HPDE6-E6E7 (cell line): ENCODE results near the gene ITGB2.

Source experiments
- DNase-seq: peaks from one replicate; pipeline ENCODE4 v3.0.0; 2011; ENCODE audit warnings: missing footprints; ENCODE audit errors: extremely low spot score

ITGB2 gene

DNA sequence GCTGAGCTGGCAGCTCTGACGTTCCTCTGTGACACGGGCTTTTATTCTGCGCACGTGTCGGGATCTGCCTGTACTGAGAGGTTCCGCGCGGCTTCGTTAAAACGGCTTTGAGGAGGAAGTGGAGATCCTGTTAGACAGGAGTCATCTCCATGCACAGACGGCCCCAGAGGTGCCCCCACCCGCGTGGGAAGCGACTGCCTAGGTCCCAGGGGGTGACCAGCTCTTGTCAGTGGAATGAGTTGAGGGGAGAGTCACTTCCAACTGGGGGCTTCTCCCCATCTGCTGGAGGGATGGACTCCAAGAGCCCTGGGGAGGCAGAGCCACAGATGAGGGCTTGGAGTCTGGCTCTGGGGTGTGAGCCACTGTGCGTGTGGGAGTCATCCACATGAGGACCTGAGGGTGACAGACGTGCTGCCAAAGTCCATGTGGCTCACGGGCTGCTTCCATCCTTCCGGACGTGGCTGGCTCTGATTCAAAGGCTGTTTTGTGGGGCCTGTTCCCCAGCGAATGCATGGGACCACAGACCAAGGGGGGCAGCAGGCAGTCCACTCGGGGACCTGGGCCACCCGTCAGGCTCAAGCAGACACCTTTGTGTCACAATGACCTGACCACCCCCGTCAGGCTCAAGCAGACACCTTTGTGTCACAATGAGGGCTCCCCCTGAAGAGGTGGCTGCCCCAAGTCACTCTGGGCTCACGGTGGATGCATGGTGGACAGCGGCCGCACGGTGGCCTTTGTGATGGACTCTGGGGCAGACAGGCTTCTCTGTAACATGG is 74.0 kb downstream of the ITGB2 start:
- no peak for DNase-seq

DNA sequence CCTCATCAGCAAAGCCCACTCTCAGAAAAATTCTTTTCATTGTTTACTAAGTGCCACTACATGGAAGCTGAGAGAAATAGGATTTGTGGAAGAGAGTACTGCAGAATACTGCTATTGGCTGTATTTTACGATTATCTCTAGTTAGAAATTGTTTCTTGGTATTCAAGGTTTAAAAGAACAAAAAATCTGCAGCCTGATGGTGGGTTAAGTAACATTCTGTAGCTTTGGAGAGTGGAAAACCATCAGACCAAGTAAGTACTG is 74.5 kb downstream of the ITGB2 start:
- no peak for DNase-seq

- DNase-seq, result peak; percentile 54
Observed at GRCh38 chr21:44845418-44846223, 75.1 kb downstream of the ITGB2 start.

DNA sequence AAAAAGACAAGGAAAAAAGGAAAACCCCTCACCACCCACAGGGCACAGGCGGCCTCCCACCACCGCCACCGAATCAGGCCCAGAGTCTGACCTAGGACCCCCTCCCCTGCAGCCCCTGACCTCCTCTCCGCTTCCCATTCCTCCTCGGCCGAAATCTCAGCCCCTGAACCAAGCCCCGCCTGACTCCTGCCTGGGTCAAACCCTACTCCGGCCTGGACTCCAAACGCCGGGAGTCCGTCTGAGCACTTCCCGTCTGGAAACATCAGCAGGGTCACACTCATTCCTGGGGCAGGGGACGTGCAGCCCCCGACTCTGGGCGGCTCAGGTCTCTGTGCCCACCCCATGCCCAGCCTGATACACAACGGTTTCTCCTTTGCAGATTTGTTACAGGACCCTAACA is 76.4 kb downstream of the ITGB2 start:
- no peak for DNase-seq

GRCh38 chr21:44842721-44843445 is 77.8 kb downstream of the ITGB2 start:
- no peak for DNase-seq

DNA sequence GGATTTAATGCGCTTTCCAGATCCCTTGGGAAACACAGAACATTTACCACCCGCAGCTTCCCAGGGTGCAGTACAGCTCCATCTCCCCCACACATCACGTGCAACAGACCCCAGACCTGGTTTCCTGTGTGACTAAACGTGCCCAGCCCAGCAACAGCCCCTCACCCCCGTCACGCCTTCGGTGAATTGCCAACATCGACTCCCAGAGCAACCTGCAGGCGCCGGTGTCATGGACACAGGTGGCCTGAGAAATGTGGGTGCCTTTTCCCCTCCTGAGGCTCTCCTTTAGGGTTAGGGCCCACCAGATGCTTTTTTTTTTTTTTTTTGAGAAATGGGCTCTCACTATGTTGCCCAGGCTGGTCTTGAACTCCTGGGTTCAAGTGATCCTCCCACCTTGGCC is 78.6 kb downstream of the ITGB2 start:
- DNase-seq, result no peak

DNA sequence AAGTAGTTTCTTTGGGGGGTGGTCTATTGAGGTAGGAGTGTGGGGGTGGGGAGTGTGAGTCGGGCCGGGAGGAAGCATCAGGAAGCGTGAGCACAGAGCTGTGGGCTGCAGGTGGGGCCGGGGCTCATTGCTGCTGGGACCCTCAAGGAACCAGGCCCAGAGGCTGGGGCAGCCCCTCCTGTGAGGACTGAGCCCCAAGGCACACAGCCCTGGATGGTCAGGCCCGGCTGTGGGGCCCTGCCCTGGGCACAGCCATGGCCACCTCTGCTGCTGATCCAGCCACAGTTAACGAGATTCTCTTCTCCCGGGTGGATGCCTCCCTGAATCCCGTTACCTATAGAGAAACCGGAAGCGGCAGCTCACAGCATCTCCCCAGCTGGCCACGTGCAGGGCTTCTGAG is 79.9 kb downstream of the ITGB2 start:
- DNase-seq, result no peak

DNA sequence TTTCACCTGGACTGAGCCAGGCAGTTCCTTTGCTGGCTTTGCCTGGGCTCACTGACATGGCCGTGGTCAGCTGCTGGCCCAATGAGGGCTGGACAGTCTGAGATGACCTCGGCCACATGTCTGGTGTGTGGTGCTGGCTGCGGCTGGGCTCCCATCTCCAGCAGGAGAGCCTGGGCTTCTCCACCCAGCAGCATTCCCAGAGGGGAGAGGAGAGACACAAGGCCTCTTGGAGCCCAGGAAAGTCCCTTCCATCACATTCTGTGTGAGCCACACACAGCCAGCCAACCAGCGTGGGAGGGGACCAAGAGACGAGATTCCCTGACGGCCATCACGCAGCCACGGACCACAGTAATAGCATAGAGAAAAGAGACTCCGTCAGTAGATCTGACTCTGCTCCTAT is 81.7 kb downstream of the ITGB2 start:
- no peak for DNase-seq

DNA sequence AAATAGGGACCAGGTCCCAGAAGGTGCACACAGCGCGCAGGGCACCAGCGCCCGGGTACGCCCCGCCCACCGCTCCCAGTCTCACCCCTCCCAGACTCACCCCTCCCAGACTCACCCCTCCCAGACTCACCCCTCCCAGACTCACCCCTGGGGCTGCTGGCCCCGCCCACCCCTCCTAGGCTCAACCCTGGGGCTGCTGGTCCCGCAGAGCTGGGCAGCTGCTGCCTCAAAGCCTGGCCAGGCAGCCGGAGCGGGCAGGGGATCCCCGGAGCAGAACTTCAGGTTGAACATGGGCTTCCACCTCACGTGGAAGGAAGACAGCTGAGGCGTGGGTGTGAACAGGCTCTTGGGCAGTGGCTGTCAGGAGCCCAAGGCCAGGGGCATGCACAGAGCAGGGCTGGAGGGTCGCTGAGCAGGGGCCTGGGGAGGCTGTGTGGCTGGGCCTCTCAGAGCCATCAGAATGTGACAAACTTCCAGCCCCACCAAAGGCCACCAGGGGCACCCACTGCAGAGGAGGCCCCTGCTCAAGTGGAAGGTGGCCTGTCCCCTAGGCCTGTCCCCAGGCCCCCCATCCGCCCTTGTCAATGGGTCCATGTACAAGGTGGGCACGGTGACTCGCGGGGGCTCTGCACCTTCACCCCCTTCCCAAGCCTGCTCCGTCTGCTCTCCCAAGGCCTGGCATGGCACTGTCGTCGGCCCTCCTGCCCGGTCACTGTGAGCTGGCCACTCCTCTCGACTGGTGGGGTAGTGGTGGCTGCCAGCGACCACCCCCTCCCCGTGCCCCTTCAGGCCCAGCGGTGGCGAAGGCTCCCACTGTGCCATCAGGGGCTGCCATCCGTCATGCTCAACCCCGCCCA is 82.4 kb downstream of the ITGB2 start:
- no peak for DNase-seq

DNA sequence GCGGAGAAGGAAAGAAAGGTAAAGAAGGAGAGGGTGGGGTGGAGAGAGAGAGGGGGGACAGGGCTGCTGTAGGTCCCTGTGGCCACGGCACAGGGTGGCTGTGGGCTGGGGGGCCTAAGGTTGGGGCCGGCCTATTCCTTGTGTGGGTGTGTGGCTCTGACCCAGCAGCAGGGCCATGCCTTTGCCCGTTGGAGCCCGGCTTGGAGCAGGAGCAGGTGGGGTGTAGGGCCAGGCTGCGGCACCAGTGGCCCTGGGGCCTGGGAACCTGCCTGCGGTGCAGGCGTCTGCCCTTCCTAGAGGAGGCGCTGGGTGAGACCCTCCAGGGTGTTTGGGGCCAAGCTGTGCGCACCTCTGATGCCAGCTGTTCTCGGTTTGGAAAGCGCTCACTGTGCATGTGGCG is 83.2 kb downstream of the ITGB2 start:
- DNase-seq, result no peak

- DNase-seq, result no peak
Observed at GRCh38 chr21:44836666-44837471, 83.8 kb downstream of the ITGB2 start.

- DNase-seq, result no peak
Observed at GRCh38 chr21:44836349-44836665, 84.4 kb downstream of the ITGB2 start.
